ENCODE results near the gene C1orf167.

C1orf167 gene

DNA sequence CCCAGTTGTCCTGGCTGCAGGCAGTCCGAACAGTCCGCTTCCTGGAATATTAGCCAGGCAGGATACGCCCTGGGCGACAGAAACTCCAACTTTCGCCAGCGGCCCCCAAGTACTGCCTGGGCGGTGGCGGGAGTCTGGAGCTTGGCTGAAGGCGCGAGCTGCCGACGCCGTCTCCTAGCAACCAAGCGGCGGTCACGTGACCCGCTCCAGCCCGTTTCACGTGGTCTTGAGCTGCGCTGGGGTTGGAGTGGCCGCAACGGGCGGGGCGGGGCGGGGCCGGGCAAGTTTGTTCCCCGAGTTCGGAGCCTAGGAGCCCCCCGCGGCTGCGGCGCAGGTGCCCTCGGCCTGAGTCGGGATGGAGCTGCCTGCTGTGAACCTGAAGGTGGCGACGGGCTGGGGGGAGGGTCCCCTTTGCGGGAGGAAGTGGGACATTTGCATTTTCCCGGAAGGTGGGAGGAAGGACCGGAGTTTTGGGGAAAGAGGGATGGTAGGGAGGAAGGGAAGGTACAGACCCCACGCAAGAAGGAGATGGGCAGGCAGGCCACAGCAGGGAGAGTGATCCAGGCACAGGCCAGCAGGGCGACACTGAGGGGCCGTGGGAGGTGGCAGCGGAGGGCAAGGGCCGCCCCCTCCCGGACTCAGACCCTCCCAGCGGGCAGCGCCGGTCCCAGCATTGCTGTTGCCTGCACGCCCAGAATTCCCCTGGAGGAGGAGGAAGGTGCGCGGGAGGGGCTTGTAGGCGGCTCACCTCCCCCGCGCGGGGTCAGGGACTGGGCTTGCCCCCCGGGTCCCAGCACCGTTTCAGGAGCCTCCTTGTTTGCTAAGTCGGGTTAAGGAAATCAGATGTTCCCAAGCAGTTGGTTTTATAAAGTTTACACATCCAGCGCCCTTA is 25.9 kb upstream of the C1orf167 start, which contains the start of gene AGTRAP:
Gene AGTRAP, plus strand, starts transcription at position 283 of the 892 bp plus-strand sequence. Its CDS starts 73 bp downstream, at position 356.
- TF ChIP-seq CTCF (IDR thresholded peaks at IDR 0.05; ENCODE audit: low read depth, low read length), result peak; percentile 14

GRCh38 chr1:11736746-11737639 is 25.0 kb upstream of the C1orf167 start:
- no peak for TF ChIP-seq CTCF (IDR thresholded peaks at IDR 0.05; ENCODE audit: low read depth, low read length)
- peak overlapping the region; percentile 73 for H3K4me3 ChIP-seq (ENCODE audit: low read depth, low read length)
- peak; percentile 44 for DNase-seq (ENCODE audit: low read depth, low spot score)
- in situ Hi-C loops (cut with HindIII; ENCODE audit: low sequenced_read_pairs), result no loop called here

More for the DNA sequence above, 25.9 kb upstream of the C1orf167 start, which contains the start of gene AGTRAP:
- H3K4me3 ChIP-seq (ENCODE audit: low read depth, low read length), result peak within 1 kb of the TSS; percentile 73
- peak; percentile 91 for DNase-seq (ENCODE audit: low read depth, low spot score)
- in situ Hi-C loops (cut with HindIII; ENCODE audit: low sequenced_read_pairs), result no loop called here

GRCh38 chr1:11738096-11738495 is 23.9 kb upstream of the C1orf167 start:
- in situ Hi-C loops (cut with HindIII; ENCODE audit: low sequenced_read_pairs), result no loop called here
- H3K4me3 ChIP-seq (ENCODE audit: low read depth, low read length), result no peak overlapping the region
- TF ChIP-seq CTCF (IDR thresholded peaks at IDR 0.05; ENCODE audit: low read depth, low read length), result no peak
- no peak for DNase-seq (ENCODE audit: low read depth, low spot score)

GRCh38 chr1:11738783-11739182 is 23.2 kb upstream of the C1orf167 start:
- no peak for DNase-seq (ENCODE audit: low read depth, low spot score)
- TF ChIP-seq CTCF (IDR thresholded peaks at IDR 0.05; ENCODE audit: low read depth, low read length), result no peak
- H3K4me3 ChIP-seq (ENCODE audit: low read depth, low read length), result no peak overlapping the region
- in situ Hi-C loops (cut with HindIII; ENCODE audit: low sequenced_read_pairs), result no loop called here

GRCh38 chr1:11740258-11741192 is 21.5 kb upstream of the C1orf167 start:
- no peak overlapping the region for H3K4me3 ChIP-seq (ENCODE audit: low read depth, low read length)
- no peak for TF ChIP-seq CTCF (IDR thresholded peaks at IDR 0.05; ENCODE audit: low read depth, low read length)
- in situ Hi-C loops (cut with HindIII; ENCODE audit: low sequenced_read_pairs), result no loop called here
- no peak for DNase-seq (ENCODE audit: low read depth, low spot score)
